Measurements from ENCODE around the gene SAP130.

SAP130 gene

DNA sequence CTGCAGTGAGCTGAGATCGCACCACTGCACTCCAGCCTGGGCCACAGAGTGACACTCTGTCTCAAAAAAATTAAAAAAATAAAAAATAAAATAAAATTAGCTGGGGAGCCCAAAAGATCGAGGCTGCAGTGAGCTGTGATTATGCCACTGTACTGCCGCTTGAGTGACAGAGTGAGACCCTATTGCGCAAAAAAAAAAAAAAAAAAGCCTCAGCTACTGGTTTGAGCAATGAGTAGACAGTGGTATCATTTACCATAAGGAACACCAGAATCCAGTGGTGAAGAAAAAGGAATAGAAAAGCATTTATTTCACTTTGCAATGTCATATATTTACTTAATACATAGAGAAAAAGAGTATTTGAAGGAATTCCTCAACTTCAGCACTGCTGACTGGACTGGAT is 3.0 kb downstream of the SAP130 start:
- no peak for FAIRE-seq

DNA sequence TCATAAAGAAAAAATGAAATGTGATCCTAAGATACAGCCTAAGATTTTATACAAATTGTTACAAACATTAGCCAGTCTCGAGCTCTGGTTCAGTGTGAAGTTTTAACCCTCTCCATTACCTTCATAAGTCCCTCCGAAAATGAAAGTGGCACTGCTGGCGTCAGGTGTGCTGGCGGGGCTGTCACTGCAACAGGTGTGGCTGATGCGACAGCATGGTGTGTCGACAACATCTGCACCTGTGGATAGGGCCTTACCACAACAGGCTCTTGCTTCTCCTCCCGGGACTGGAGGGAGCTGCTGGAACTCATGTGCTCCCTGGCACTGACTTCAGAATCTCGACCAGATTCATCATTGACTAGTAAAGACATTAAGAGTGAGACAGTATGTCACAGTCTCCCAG is 10.3 kb downstream of the SAP130 start:
- no peak for FAIRE-seq

DNA sequence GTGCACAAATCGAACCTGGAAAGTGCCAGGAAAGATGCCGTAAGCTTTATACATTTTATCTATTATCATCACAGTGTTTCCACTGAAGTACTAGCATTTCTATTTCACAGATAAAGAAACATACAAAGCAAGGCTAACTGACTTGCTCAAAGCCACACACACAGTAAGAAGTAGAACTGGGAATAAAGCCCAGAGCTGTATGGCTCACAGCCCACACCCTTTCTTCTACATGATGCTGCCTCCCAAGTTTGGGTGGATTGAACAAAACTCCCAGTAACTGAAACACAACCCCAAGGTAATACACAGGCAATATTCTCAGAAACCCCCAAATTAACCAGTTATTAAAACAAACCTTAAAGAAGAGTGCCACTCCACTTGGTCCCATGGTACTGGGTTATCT is 11.2 kb downstream of the SAP130 start:
- FAIRE-seq, result no peak

- no peak for FAIRE-seq
Measured at GRCh38 chr2:128012698-128013097, 15.2 kb downstream of the SAP130 start.

- FAIRE-seq, result no peak
Measured at GRCh38 chr2:128008074-128008672, 19.7 kb downstream of the SAP130 start.

DNA sequence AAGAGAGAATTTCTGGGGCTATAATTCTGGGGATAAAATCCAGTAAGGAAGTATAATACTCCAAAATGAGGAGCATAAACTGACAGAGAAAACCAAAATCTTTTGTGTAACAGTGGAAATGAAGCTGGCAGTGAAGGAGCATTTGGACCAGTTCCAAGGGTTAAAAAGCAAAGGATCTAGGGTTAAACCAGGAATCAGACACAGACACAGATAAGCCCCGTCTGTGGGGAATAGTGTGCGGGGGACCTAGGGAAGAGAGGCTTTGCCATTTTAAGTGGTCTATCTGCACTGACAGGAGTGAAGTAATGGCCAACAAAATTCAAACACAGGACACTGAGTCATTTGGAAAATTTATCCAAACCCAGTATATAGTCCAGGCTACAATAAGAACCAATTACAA is 23.4 kb downstream of the SAP130 start:
- no peak for FAIRE-seq

- no peak for FAIRE-seq
Measured at GRCh38 chr2:128003463-128003862, 24.4 kb downstream of the SAP130 start.

- no peak for FAIRE-seq
Measured at GRCh38 chr2:127996160-127996559, 31.7 kb downstream of the SAP130 start.

DNA sequence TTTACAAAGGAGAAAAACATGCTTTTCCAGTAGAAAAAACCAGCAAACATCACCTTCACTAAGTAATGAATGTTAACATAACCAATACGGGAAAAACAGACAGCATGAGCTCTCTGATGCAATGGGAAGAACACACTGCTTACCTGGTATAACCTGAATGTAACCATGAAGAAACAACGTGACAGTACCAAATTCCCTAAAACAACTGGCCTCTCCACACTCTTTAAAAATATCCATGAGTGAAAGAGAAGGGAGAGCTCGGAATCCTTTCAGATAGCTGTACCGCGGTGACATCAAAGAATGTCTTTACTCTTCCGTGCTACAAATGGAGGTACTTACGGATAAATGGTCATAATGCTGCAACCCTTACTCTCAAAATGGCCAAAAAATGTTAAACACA is 32.1 kb downstream of the SAP130 start:
- FAIRE-seq, result no peak

- FAIRE-seq, result no peak
Measured at GRCh38 chr2:127993659-127994058, 34.2 kb downstream of the SAP130 start.

GRCh38 chr2:127991742-127992141 is 36.1 kb downstream of the SAP130 start:
- no peak for FAIRE-seq

DNA sequence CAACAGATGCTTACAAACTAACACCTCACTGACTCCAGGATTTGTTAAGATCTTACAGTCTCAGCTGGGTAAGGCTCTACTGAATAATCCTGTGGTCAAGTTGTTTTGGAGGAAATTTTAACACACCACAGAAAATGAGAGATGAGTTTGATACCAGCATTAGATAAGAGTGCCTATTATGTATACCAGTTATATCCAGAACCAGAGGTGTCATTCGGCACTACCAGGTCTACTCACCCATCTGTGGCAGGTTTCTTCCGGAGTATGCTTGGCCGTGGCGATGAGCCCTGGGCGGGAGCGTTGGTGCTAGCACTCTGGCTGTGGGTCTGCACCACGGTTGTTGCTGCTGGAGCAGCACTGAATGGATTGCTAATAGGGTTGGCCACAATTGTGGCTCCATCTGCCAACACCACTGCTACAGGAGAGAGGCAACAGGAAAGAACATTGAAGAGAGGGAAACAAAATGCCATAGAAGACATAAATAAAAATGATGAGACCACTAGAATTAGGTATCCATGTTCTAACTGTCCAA is 41.2 kb downstream of the SAP130 start:
- no peak for FAIRE-seq

DNA sequence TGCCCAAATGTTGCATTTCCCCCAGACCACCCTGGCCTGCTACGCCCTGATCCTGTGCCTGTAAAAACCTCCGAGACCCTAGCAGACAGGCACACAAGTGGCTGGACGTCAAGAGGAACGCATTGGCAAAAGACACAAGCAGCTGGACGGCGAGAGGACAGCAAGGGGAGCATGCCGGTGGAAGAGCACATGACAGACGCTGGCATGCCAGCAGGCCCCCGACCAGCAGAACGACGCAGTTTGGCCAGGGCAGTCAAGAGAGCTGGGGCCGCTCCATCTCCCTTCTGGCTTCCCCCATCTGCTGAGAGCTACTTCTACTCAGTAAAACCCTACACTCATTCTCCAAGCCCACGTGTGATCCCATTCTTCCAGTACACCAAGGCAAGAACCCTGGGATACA is 42.1 kb downstream of the SAP130 start:
- no peak for FAIRE-seq

DNA sequence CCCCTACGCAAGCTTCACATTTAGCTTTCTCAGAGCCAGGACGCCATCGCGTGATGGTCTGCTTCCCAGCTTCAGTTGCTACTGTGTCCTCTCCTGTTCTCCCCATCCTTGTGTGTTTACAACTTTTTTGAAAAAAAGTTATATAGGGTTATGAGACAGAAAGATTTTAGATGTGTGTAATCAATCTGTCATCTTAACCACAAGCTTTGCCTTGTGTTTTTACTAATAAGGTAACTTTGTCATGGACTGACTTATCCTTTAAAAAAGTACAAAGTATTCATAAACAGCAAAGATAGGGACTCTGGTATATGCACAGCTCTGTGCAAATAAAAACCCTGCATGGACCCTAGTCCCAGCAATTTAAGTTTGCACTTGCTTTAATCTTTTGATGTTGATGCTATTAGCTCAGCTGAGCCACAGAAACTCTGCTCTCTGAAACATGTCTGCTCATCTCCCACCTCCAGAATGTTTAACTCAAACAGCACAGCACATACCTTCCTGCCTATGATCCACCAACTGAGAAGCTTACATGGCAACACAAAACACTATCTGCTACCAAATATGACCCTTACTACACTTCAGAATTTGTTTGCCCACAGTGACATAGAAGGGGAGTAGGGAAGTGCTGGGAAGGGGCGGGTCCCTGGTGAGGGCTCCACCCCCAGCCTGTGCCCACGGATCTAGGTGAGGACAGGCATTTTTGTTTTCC is 42.7 kb downstream of the SAP130 start:
- FAIRE-seq, result no peak

DNA sequence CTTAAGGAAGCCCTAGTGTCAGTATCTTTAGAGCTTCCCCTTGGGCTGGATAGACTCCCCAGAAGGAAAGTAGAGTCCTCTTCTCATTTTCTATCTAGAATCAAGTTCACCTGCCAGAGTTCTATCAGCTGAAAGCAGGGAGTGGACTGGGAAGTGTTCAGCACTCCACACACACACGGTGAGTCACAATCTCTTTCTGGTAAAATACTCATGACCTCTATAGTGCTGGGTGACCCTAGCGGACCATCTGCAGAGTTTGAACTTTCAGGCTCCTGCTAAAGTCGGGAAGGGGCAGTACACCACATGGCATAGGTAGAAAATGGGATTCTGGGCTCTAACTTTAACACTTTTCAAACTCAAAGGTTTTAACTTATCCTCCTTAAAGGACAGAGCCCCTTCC is 43.3 kb downstream of the SAP130 start:
- FAIRE-seq, result no peak

- FAIRE-seq, result no peak
Measured at GRCh38 chr2:127969446-127969845, 58.4 kb downstream of the SAP130 start.

DNA sequence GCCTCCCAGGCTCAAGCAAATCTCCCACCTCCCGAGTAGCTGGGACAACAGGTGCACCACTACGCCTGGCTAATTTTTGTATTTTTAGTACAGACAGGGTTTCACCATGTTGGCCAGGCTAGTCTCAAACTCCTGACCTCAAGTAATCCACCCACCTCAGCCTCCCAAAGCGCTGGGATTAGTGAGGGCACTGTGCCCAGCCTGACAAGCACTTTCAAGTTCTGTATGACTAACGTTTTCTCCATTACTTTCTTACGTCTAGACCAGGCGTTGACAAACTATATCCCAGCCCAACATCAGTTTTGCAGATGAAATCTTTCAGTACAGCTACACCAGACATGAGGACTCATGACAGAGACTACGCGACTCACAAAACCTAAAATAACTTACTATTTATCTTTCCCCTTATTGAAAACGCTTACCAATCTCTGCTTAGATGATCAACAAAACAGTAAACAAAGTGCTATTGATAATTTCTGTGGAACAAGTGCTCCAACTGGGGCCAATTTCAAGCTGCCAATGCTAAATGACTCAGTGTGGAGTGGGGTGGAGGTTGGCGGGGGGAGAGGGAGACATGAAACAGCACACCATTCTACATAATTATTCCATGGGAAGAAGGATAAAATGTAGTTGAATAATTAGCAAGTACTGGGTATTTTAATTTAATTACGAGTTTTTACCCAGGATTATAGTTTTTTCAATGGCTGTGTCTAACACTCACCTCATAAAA is 59.1 kb downstream of the SAP130 start:
- FAIRE-seq, result no peak

GRCh38 chr2:127961729-127962128 is 66.1 kb downstream of the SAP130 start:
- no peak for FAIRE-seq

DNA sequence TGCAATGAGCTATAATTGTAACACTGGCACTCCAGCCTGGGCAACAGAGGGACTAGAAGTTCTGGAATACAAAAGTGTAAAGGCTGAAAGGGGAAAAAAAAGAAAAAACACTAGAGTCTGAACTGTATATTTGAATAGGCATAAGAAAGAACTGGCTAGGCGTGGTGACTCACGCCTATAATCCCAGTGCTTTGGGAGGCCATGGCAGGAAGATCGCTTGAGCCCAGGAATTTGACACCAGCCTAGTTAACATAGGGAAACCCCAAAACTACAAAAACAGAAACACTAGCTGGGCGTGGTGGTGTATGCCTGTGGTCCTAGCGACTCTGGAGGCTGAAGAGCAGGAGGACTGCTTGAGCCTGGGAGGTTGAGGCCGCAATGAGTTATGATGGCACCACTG is 70.6 kb downstream of the SAP130 start:
- no peak for FAIRE-seq

- no peak for FAIRE-seq
Measured at GRCh38 chr2:127954857-127955256, 73.0 kb downstream of the SAP130 start.

- no peak for FAIRE-seq
Measured at GRCh38 chr2:127953849-127954248, 74.0 kb downstream of the SAP130 start.

DNA sequence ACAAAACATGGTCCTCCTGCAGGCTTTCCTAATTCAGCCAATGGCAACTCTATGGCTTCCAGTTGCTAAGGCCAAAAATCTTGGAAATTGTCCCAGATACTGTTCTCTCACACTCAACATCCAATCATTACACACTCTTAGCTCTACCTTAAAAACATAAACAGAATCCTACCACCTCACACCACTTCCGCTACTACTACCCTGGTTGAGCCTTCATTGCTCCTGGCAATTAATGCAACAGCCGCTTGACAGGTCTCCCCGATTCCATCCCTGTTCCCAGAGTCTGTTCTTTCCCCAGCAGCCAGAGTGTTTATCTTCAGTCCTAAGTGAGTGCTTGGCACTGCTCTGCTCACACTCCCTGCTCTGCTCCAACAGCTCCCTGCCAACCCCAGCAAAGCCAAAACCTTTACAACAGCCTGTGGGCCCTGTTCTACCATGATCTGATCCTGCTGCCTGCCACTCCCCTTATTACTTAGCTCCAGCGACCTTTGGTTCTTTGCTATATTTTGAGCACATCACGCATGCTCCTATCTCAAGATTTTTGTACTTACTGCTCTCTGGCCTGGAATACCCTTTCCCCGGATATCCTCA is 74.6 kb downstream of the SAP130 start:
- no peak for FAIRE-seq

DNA sequence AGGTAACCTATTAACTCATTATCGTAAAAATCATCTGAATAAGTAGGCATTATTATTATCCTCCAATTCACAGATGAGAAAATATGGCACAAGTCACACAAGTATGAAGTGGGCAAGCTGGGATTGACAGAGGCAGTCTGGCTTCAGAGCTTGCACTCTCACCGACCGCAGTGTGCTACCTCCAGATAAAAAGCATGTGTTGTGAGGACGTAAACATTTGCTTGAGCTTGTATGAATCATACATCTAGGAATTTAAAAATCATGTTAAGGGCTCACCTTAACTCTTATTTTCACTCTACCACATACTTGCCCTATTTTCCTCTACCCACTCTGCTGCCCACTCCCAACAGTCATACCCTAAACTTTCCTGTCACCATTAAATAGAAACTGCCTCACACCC is 76.8 kb downstream of the SAP130 start:
- no peak for FAIRE-seq

DNA sequence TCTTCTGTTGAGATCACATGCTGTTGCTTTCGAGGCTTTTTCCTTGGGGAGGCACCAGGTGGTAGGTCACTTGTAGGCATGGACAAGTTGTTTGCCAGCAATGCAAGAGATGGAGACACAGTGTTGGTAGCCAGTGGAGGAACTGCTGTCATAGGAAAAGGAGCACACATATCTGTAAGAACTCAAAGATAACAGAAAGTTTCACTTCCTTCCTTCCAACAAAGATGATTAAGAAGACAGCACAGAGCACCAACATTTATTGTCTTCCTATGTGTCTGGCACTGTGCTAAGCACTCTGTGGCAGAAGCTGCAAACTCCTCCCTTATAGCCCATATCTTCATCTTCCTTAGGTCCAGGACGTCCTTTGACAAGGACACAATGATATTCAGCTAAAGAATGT is 77.6 kb downstream of the SAP130 start:
- no peak for FAIRE-seq
